ENCODE measurements around the gene HNRNPLL. TPM values are rescaled to one million over a fixed set of nuclear protein-coding genes. Genes with fewer than 3 reads are reported as not detected.

The HNRNPLL gene
- total RNA-seq, 2 experiments from 2014 or later: 7.6 to 47.9 TPM

GRCh38 chr2:38516122-38516521 is 86.6 kb downstream of the HNRNPLL start:
- TF ChIP-seq EZH2phosphoT487 (IDR thresholded peaks at IDR 0.05; ENCODE audit: borderline replicate concordance, low read depth, low read length): no peak
- intact Hi-C loops (cut with micrococcal nuclease; ENCODE audit: unreplicated experiment): no loop called here
- Histone ChIP-seq H3K36me3 (ENCODE audit: insufficient read depth, low read length) (no peaks in the 10 kb centered on the region), H4K20me1 (ENCODE audit: insufficient read depth, low read length) (no peaks in the 10 kb centered on the region), H3K79me2 (ENCODE audit: insufficient read depth, low read depth, low read length) (no peaks in the 10 kb centered on the region), H3K9me3 (ENCODE audit: low read length) (no peaks in the 10 kb centered on the region), H3K27ac (ENCODE audit: low read depth, low read length, poor library complexity, severe bottlenecking) (no peak overlapping the region), H3K9me2 (ENCODE audit: insufficient read depth, low read length) (no peaks in the 10 kb centered on the region), H3K4me3 (ENCODE audit: low read depth, low read length, poor library complexity, severe bottlenecking) (no peak overlapping the region), H3K4me1 (ENCODE audit: insufficient read depth, low read length, poor library complexity, severe bottlenecking) (peaks cover 19% of the 10 kb centered on the region), H3K4me2 (ENCODE audit: low read length) (no peak overlapping the region), H2AFZ (ENCODE audit: low read length) (no peak overlapping the region)
- no peak for DNase-seq (ENCODE audit: low spot score)
- BruUV-seq (replicated peaks): no TSS peak
- POLR2A ChIA-PET: no interaction called here
- CTCF ChIA-PET (ENCODE audit: unreplicated experiment): no interaction called here

DNA sequence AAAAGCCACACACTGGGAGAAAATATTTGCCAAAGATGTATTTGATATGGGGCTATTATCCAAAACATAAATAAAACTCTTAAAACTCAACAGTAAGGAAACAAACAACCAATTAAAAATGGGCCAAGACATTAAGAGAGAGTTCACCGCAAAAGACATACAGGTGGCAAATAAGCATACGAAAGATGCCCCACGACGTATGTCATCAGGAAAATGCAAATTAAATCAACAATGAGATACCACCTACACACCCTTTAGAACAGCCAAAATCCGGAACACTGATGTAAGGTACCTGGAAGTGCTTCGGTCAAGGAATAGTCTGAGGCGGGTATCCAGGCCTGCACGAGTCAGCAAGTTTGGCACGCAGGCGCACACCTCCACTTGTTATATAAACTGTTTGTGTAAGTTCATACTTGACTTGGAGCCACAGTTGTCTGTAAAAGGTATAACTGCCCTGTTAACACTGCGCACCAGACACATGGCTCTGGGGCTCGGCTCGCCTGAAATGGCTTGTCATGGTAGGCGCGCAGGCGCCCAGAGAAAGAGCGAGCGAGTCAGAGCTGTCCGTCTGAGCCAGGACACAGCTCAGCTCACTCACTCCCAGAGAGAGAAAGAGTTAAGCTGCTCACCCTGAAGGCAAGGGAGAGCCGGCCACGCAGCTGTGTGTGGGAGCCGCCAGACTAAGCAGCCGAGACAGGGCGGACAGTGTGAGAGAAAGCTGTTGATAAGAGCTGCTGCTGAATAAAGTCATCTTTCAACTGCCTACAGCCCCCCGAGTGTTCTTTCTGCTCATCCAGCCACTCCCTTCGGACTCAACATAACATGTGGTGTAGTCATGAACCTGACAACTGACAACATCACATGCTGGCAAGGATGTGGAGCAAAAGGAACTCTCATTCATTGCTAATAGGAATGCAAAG is 87.3 kb downstream of the HNRNPLL start:
- no peaks in the 10 kb centered on the region for H3K79me2 ChIP-seq (ENCODE audit: insufficient read depth, low read depth, low read length)
- no peak overlapping the region for H3K27ac ChIP-seq (ENCODE audit: low read depth, low read length, poor library complexity, severe bottlenecking)
- H3K4me2 ChIP-seq (ENCODE audit: low read length): no peak overlapping the region
- H3K4me1 ChIP-seq (ENCODE audit: insufficient read depth, low read length, poor library complexity, severe bottlenecking): peaks cover 19% of the 10 kb centered on the region
- intact Hi-C loops (cut with micrococcal nuclease; ENCODE audit: unreplicated experiment): no loop called here
- no peaks in the 10 kb centered on the region for H3K9me3 ChIP-seq (ENCODE audit: low read length)
- no peaks in the 10 kb centered on the region for H4K20me1 ChIP-seq (ENCODE audit: insufficient read depth, low read length)
- no peak for DNase-seq (ENCODE audit: low spot score)
- ChIA-PET POLR2A (interaction anchor here (0.6 to 1.3 kb wide), 2 partner anchors 18 to 198 kb away, joined by 3 to 4 read pairs; no protein-coding TSS in a partner anchor), CTCF (ENCODE audit: unreplicated experiment) (no interaction called here)
- no peak overlapping the region for H3K4me3 ChIP-seq (ENCODE audit: low read depth, low read length, poor library complexity, severe bottlenecking)
- no peak for TF ChIP-seq CTCF (conservative IDR thresholded peaks at IDR 0.05; ENCODE audit: low read length)
- no peak for TF ChIP-seq EZH2phosphoT487 (IDR thresholded peaks at IDR 0.05; ENCODE audit: borderline replicate concordance, low read depth, low read length)
- H3K36me3 ChIP-seq (ENCODE audit: insufficient read depth, low read length): no peaks in the 10 kb centered on the region
- H2AFZ ChIP-seq (ENCODE audit: low read length): no peak overlapping the region
- BruUV-seq (replicated peaks): no TSS peak
- no peaks in the 10 kb centered on the region for H3K9me2 ChIP-seq (ENCODE audit: insufficient read depth, low read length)

GRCh38 chr2:38514603-38515154 is 88.0 kb downstream of the HNRNPLL start:
- POLR2A ChIA-PET: interaction anchor here (0.6 to 1.3 kb wide), 3 partner anchors 10 to 198 kb away, joined by 3 to 4 read pairs (median 3); no protein-coding TSS in a partner anchor
- H3K4me1 ChIP-seq (ENCODE audit: insufficient read depth, low read length, poor library complexity, severe bottlenecking): peaks cover 19% of the 10 kb centered on the region
- CTCF ChIA-PET (ENCODE audit: unreplicated experiment): interaction anchor here (1.8 kb wide), 1 partner anchor 19 kb away, joined by 6 read pairs; no protein-coding TSS in a partner anchor
- no peaks in the 10 kb centered on the region for H3K9me3 ChIP-seq (ENCODE audit: low read length)
- H3K27ac ChIP-seq (ENCODE audit: low read depth, low read length, poor library complexity, severe bottlenecking): no peak overlapping the region
- H2AFZ ChIP-seq (ENCODE audit: low read length): no peak overlapping the region
- intact Hi-C loops (cut with micrococcal nuclease; ENCODE audit: unreplicated experiment): no loop called here
- H3K36me3 ChIP-seq (ENCODE audit: insufficient read depth, low read length): no peaks in the 10 kb centered on the region
- no peak overlapping the region for H3K4me3 ChIP-seq (ENCODE audit: low read depth, low read length, poor library complexity, severe bottlenecking)
- DNase-seq (ENCODE audit: low spot score): no peak
- no TSS peak for BruUV-seq (replicated peaks)
- H3K9me2 ChIP-seq (ENCODE audit: insufficient read depth, low read length): no peaks in the 10 kb centered on the region
- no peak overlapping the region for H3K4me2 ChIP-seq (ENCODE audit: low read length)
- TF ChIP-seq EZH2phosphoT487 (IDR thresholded peaks at IDR 0.05; ENCODE audit: borderline replicate concordance, low read depth, low read length) (no peak), CTCF (conservative IDR thresholded peaks at IDR 0.05; ENCODE audit: low read length) (no peak)
- H4K20me1 ChIP-seq (ENCODE audit: insufficient read depth, low read length): no peaks in the 10 kb centered on the region
- H3K79me2 ChIP-seq (ENCODE audit: insufficient read depth, low read depth, low read length): no peaks in the 10 kb centered on the region
